ENCODE results near the gene DYNC1I1.

DYNC1I1 gene

DNA sequence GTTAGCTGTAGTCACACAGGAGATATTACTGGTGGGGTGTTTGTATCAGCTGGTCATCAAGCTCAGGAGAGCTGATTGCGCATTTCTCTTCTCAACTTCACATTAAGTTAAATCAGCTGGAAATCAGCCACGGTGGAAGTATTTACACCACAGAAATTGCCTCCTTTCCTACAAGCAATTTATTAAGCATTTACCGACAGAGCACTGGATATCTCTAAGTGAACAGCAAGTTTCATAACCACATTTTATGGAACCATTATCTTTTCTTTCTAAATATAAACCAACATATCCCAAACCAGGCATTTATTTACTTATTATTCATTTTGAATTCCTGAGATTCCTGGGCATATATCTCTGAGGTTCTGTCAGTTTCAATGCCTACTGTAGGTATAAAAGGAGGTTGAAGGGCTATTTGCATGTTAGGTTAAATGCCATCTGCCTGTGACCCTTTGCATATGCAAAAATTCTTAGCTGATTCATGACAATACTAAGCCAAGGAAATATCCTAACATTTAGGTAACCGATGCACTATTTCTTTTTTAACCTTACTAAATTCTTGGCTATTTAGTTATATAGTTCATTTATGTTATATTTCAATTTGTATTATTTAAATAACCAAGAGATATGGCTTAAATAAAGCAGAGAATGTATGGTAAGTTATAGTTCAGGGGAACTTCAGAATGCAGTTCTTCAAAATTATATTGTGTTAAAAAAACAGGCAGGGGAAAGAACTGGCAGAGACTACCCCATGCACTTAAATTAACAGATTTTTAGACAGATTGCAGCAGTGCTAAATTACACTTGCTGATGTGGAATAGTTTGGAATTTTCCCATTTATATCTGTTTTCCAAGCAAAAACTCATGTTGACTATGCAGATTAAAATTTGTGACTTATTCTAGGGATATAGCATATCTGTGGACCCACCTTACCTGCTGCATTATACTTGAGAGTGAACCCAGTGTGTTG is 56.8 kb downstream of the DYNC1I1 start:
- H4K91ac ChIP-seq (ENCODE audit: low read depth, low read length, poor library complexity) = no peak overlapping the region
- H2BK15ac ChIP-seq (ENCODE audit: low read length) = no peak overlapping the region
- H2AFZ ChIP-seq (ENCODE audit: low read length) = no peak overlapping the region
- H3K79me1 ChIP-seq (ENCODE audit: low read depth, low read length) = no peaks in the 10 kb centered on the region
- peaks cover 0 to 4% (median 0%) of the 10 kb centered on the region in 3 experiments for H3K27me3 ChIP-seq (ENCODE audit: control insufficient read depth in 3 of 3, insufficient read depth in 3 of 3, low read depth in 1 of 3, low read length in 3 of 3)
- H3K4ac ChIP-seq (ENCODE audit: low read length) = no peak overlapping the region
- no peak for DNase-seq (ENCODE audit: low spot score)
- no peak overlapping the region for H3K14ac ChIP-seq (ENCODE audit: low read length)
- no peak overlapping the region for H3K18ac ChIP-seq (ENCODE audit: low read length)
- H3K9me3 ChIP-seq (replicated peaks in 1 of 2; ENCODE audit: control insufficient read depth in 2 of 2, insufficient read depth in 1 of 2, low read depth in 1 of 2, low read length in 2 of 2) = no peaks in the 10 kb centered on the region
- H3K36me3 ChIP-seq (replicated peaks in 1 of 2; ENCODE audit: control insufficient read depth in 2 of 2, insufficient read depth in 2 of 2, low read length in 2 of 2) = no peaks in the 10 kb centered on the region
- H3K27ac ChIP-seq (replicated peaks; ENCODE audit: low read length) = no peak overlapping the region
- no peak overlapping the region for H2BK120ac ChIP-seq (ENCODE audit: low read depth, low read length)
- H3K4me3 ChIP-seq (ENCODE audit: low read length in 2 of 2) = no peak overlapping the region
- no peak overlapping the region for H3K23ac ChIP-seq (ENCODE audit: low read depth, low read length, poor library complexity)
- WGBS, 2 donors (ENCODE audit: extremely low coverage in 2 of 2, insufficient read length in 2 of 2, insufficient replicate concordance in 1 of 2) = no CpG with 5 or more reads among the region's 4 CpGs
- H2BK12ac ChIP-seq (ENCODE audit: low read length) = no peak overlapping the region
- no peak overlapping the region for H3K9ac ChIP-seq (ENCODE audit: low read depth, low read length, poor library complexity)
- H3K4me1 ChIP-seq (ENCODE audit: control insufficient read depth in 2 of 2, insufficient read depth in 1 of 2, low read depth in 1 of 2, low read length in 2 of 2) = peaks cover 0 to 5% of the 10 kb centered on the region in 2 donors
- no peak overlapping the region for H2AK5ac ChIP-seq (ENCODE audit: low read depth, low read length)
- no peak overlapping the region for H4K8ac ChIP-seq (ENCODE audit: low read depth, low read length)
- H2BK5ac ChIP-seq (ENCODE audit: low read length) = no peak overlapping the region
- H3K4me2 ChIP-seq (ENCODE audit: insufficient read depth, low read length, poor library complexity, severe bottlenecking) = no peak overlapping the region

DNA sequence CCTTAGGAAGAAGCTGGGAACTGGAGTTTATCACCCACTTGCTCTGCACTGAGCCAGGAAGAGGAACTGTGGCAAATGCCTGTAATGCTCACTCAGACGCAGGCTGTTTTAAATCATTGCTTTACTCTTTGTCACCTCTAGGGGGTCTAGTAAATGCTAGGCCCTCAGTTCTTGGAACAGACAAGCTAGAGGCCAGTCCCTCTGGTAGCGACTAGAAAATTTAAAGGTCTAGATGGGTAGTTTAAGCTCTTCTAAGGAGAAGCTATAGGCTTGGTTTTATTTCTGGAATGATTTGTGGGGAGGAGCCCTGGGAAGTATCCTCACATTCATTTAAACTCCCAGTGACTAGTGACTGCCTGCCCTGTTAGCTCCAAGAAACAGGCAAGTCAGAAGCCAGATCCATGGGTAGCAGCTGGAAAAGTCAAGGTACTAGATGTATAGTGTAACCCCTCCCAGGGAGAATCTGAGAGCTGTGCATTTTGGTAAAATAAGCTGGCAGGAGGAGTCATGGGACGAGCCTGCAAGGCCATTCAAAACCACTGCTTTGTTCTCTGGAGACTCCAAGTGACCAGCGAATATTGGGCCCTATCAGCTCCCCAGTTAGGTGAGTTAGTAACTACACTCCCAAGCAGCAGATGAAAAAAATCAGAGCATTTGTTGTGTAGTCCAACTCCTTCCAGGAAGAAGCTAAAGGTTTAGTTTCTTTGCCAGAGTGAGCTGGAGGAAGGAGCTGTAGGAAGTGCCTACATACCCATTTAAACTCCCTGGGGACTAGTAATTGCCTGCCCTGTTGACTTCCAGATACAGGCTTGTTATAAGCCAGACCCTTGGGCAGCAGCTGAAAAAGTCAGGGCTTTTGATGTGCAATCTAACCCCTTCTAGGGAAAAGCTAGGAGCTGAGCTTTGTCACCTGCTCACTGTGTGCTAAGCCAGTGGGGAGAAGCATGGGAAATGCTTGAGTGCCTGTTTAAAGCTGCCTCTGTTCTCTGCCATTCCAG is 68.9 kb downstream of the DYNC1I1 start:
- Histone ChIP-seq H3K4me3 (ENCODE audit: low read length in 2 of 2) (no peak overlapping the region), H3K27me3 (ENCODE audit: control insufficient read depth in 3 of 3, insufficient read depth in 3 of 3, low read depth in 1 of 3, low read length in 3 of 3) (no peaks in the 10 kb centered on the region), H2AFZ (ENCODE audit: low read length) (no peak overlapping the region), H2BK120ac (ENCODE audit: low read depth, low read length) (no peak overlapping the region), H3K27ac (replicated peaks; ENCODE audit: low read length) (no peak overlapping the region), H3K4me2 (ENCODE audit: insufficient read depth, low read length, poor library complexity, severe bottlenecking) (no peak overlapping the region), H2BK5ac (ENCODE audit: low read length) (no peak overlapping the region), H3K9me3 (replicated peaks in 1 of 2; ENCODE audit: control insufficient read depth in 2 of 2, insufficient read depth in 1 of 2, low read depth in 1 of 2, low read length in 2 of 2) (no peaks in the 10 kb centered on the region), H3K9ac (ENCODE audit: low read depth, low read length, poor library complexity) (no peak overlapping the region), H4K8ac (ENCODE audit: low read depth, low read length) (no peak overlapping the region), H3K23ac (ENCODE audit: low read depth, low read length, poor library complexity) (no peak overlapping the region), H2BK15ac (ENCODE audit: low read length) (no peak overlapping the region), H3K36me3 (replicated peaks in 1 of 2; ENCODE audit: control insufficient read depth in 2 of 2, insufficient read depth in 2 of 2, low read length in 2 of 2) (no peaks in the 10 kb centered on the region), H3K14ac (ENCODE audit: low read length) (no peak overlapping the region), H2BK12ac (ENCODE audit: low read length) (no peak overlapping the region), H3K18ac (ENCODE audit: low read length) (no peak overlapping the region), H2AK5ac (ENCODE audit: low read depth, low read length) (no peak overlapping the region), H4K91ac (ENCODE audit: low read depth, low read length, poor library complexity) (no peak overlapping the region), H3K4me1 (ENCODE audit: control insufficient read depth in 2 of 2, insufficient read depth in 1 of 2, low read depth in 1 of 2, low read length in 2 of 2) (no peaks in the 10 kb centered on the region), H3K79me1 (ENCODE audit: low read depth, low read length) (no peaks in the 10 kb centered on the region), H3K4ac (ENCODE audit: low read length) (no peak overlapping the region)
- WGBS, 2 donors (ENCODE audit: extremely low coverage in 2 of 2, insufficient read length in 2 of 2, insufficient replicate concordance in 1 of 2) = no CpG with 5 or more reads among the region's 4 CpGs
- DNase-seq (ENCODE audit: low spot score) = no peak

DNA sequence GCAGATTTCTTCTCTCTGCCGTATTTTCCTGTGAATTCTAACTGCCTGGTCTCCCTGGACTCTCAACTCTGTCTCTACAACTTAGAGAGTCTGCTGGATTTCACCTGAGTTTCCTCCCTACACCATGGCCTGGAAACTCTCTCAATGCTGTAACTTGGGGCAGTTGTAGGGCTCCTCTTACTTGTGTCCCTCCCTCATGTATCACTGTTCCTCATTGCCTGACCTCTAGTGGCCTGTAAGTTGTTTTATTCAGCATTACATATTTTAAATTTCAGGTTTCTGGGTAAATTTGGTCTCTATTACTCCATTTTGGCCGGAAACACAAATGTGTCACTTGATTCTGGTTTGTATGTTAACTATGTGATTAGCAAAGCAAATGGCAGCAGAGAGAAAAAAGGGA is 70.9 kb downstream of the DYNC1I1 start:
- Histone ChIP-seq H4K8ac (ENCODE audit: low read depth, low read length) (no peak overlapping the region), H3K9me3 (replicated peaks in 1 of 2; ENCODE audit: control insufficient read depth in 2 of 2, insufficient read depth in 1 of 2, low read depth in 1 of 2, low read length in 2 of 2) (no peaks in the 10 kb centered on the region), H3K79me1 (ENCODE audit: low read depth, low read length) (no peaks in the 10 kb centered on the region), H3K36me3 (replicated peaks in 1 of 2; ENCODE audit: control insufficient read depth in 2 of 2, insufficient read depth in 2 of 2, low read length in 2 of 2) (no peaks in the 10 kb centered on the region), H2AFZ (ENCODE audit: low read length) (no peak overlapping the region), H3K4me1 (ENCODE audit: control insufficient read depth in 2 of 2, insufficient read depth in 1 of 2, low read depth in 1 of 2, low read length in 2 of 2) (peaks cover 0 to 3% of the 10 kb centered on the region in 2 donors), H3K23ac (ENCODE audit: low read depth, low read length, poor library complexity) (no peak overlapping the region), H3K27ac (replicated peaks; ENCODE audit: low read length) (no peak overlapping the region), H2BK12ac (ENCODE audit: low read length) (no peak overlapping the region), H3K4me2 (ENCODE audit: insufficient read depth, low read length, poor library complexity, severe bottlenecking) (no peak overlapping the region), H2AK5ac (ENCODE audit: low read depth, low read length) (no peak overlapping the region), H3K4ac (ENCODE audit: low read length) (no peak overlapping the region), H4K91ac (ENCODE audit: low read depth, low read length, poor library complexity) (no peak overlapping the region), H3K18ac (ENCODE audit: low read length) (no peak overlapping the region), H3K27me3 (ENCODE audit: control insufficient read depth in 3 of 3, insufficient read depth in 3 of 3, low read depth in 1 of 3, low read length in 3 of 3) (no peaks in the 10 kb centered on the region), H2BK15ac (ENCODE audit: low read length) (no peak overlapping the region), H2BK120ac (ENCODE audit: low read depth, low read length) (no peak overlapping the region), H3K14ac (ENCODE audit: low read length) (no peak overlapping the region), H3K4me3 (ENCODE audit: low read length in 2 of 2) (no peak overlapping the region), H3K9ac (ENCODE audit: low read depth, low read length, poor library complexity) (no peak overlapping the region), H2BK5ac (ENCODE audit: low read length) (no peak overlapping the region)
- no peak for DNase-seq (ENCODE audit: low spot score)
- WGBS, 2 donors (ENCODE audit: extremely low coverage in 2 of 2, insufficient read length in 2 of 2, insufficient replicate concordance in 1 of 2) = no CpG with 5 or more reads among the region's 2 CpGs

DNA sequence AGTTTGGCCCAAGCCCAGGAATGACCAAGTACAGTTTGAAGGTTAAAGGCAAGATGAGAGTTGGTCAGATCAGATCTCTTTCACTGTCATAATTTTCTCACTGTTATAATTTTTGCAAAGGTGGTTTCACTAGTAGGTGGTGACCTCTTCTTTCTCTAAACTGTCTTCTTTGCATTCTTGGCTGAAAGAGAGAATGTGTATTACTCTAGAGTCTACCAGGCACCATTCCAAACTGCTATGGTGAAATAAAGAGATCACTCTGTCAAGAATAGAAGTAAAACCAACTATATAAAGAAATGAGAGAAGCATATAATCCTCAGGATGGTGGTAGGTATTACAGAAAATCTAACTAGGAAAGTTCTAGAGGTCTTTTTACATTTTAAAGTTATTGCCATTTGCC is 72.7 kb downstream of the DYNC1I1 start:
- Histone ChIP-seq H4K8ac (ENCODE audit: low read depth, low read length) (no peak overlapping the region), H3K79me1 (ENCODE audit: low read depth, low read length) (no peaks in the 10 kb centered on the region), H2AFZ (ENCODE audit: low read length) (no peak overlapping the region), H2BK12ac (ENCODE audit: low read length) (no peak overlapping the region), H2BK5ac (ENCODE audit: low read length) (no peak overlapping the region), H3K4me2 (ENCODE audit: insufficient read depth, low read length, poor library complexity, severe bottlenecking) (no peak overlapping the region), H3K14ac (ENCODE audit: low read length) (no peak overlapping the region), H3K4ac (ENCODE audit: low read length) (no peak overlapping the region), H2BK15ac (ENCODE audit: low read length) (no peak overlapping the region), H3K18ac (ENCODE audit: low read length) (no peak overlapping the region), H2BK120ac (ENCODE audit: low read depth, low read length) (no peak overlapping the region), H3K9me3 (replicated peaks in 1 of 2; ENCODE audit: control insufficient read depth in 2 of 2, insufficient read depth in 1 of 2, low read depth in 1 of 2, low read length in 2 of 2) (no peaks in the 10 kb centered on the region), H3K23ac (ENCODE audit: low read depth, low read length, poor library complexity) (no peak overlapping the region), H2AK5ac (ENCODE audit: low read depth, low read length) (no peak overlapping the region), H4K91ac (ENCODE audit: low read depth, low read length, poor library complexity) (no peak overlapping the region), H3K4me3 (ENCODE audit: low read length in 2 of 2) (no peak overlapping the region), H3K27ac (replicated peaks; ENCODE audit: low read length) (no peak overlapping the region), H3K9ac (ENCODE audit: low read depth, low read length, poor library complexity) (no peak overlapping the region), H3K36me3 (replicated peaks in 1 of 2; ENCODE audit: control insufficient read depth in 2 of 2, insufficient read depth in 2 of 2, low read length in 2 of 2) (no peaks in the 10 kb centered on the region), H3K27me3 (ENCODE audit: control insufficient read depth in 3 of 3, insufficient read depth in 3 of 3, low read depth in 1 of 3, low read length in 3 of 3) (no peaks in the 10 kb centered on the region), H3K4me1 (ENCODE audit: control insufficient read depth in 2 of 2, insufficient read depth in 1 of 2, low read depth in 1 of 2, low read length in 2 of 2) (peaks cover 0 to 3% of the 10 kb centered on the region in 2 donors)
- no peak for DNase-seq (ENCODE audit: low spot score)
